ENCODE results near the gene STAP2.

The STAP2 gene

GRCh38 chr19:4338441-4339355, at the start of gene STAP2:
Gene STAP2, minus strand, starts transcription at chr19:4338827. Its CDS starts 74 bp downstream, at chr19:4338753.
- H3K27ac ChIP-seq, result peak within 1 kb of the TSS; percentile 67
- peak; percentile 37 for DNase-seq (ENCODE audit: low read depth, low spot score)

GRCh38 chr19:4386041-4386782, 47.6 kb upstream of the STAP2 start:
- H3K27ac ChIP-seq, result no peak overlapping the region
- no peak for DNase-seq (ENCODE audit: low read depth, low spot score)

- no peak overlapping the region for H3K27ac ChIP-seq
- no peak for DNase-seq (ENCODE audit: low read depth, low spot score)
Observed at GRCh38 chr19:4385291-4386040, 46.8 kb upstream of the STAP2 start.

- H3K27ac ChIP-seq, result peak overlapping the region; percentile 96
- DNase-seq (ENCODE audit: low read depth, low spot score), result no peak
Observed at GRCh38 chr19:4380254-4380727, 41.7 kb upstream of the STAP2 start.

GRCh38 chr19:4379383-4380253, 41.0 kb upstream of the STAP2 start:
- DNase-seq (ENCODE audit: low read depth, low spot score), result peak; percentile 93
- peak overlapping the region; percentile 96 for H3K27ac ChIP-seq

- H3K27ac ChIP-seq, result peak overlapping the region; percentile 96
- DNase-seq (ENCODE audit: low read depth, low spot score), result no peak
Observed at GRCh38 chr19:4378886-4379285, 40.3 kb upstream of the STAP2 start.

- peak overlapping the region; percentile 96 for H3K27ac ChIP-seq
- DNase-seq (ENCODE audit: low read depth, low spot score), result no peak
Observed at GRCh38 chr19:4376991-4377781, 38.6 kb upstream of the STAP2 start.

- peak overlapping the region; percentile 96 for H3K27ac ChIP-seq
- DNase-seq (ENCODE audit: low read depth, low spot score), result no peak
Observed at GRCh38 chr19:4376671-4376990, 38.0 kb upstream of the STAP2 start.

- no peak for DNase-seq (ENCODE audit: low read depth, low spot score)
- H3K27ac ChIP-seq, result peak overlapping the region; percentile 96
Observed at GRCh38 chr19:4376028-4376670, 37.5 kb upstream of the STAP2 start.

- peak overlapping the region; percentile 96 for H3K27ac ChIP-seq
- no peak for DNase-seq (ENCODE audit: low read depth, low spot score)
Observed at GRCh38 chr19:4375164-4376027, 36.8 kb upstream of the STAP2 start.

GRCh38 chr19:4374498-4375163, 36.0 kb upstream of the STAP2 start:
- DNase-seq (ENCODE audit: low read depth, low spot score), result no peak
- H3K27ac ChIP-seq, result peak overlapping the region; percentile 96

GRCh38 chr19:4373601-4374497, 35.2 kb upstream of the STAP2 start:
- H3K27ac ChIP-seq, result peak overlapping the region; percentile 96
- DNase-seq (ENCODE audit: low read depth, low spot score), result no peak

- H3K27ac ChIP-seq, result peak overlapping the region; percentile 96
- no peak for DNase-seq (ENCODE audit: low read depth, low spot score)
Observed at GRCh38 chr19:4373013-4373367, 34.4 kb upstream of the STAP2 start.

GRCh38 chr19:4372165-4373012, 33.8 kb upstream of the STAP2 start:
- peak overlapping the region; percentile 96 for H3K27ac ChIP-seq
- DNase-seq (ENCODE audit: low read depth, low spot score), result no peak
